HG03457 (cell line): Measurements from ENCODE around the gene ADCYAP1R1.

Experiments
- ATAC-seq: cut with Tn5 transposase; IDR thresholded peaks from one replicate; pipeline ENCODE4 v1.9.1; 2021; ENCODE audit warnings: moderate number of reproducible peaks; ENCODE audit not compliant: unreplicated experiment

The ADCYAP1R1 gene

GRCh38 chr7:31082447-31082846 lies 30.3 kb downstream of the ADCYAP1R1 start:
- no peak for ATAC-seq

- no peak for ATAC-seq
Observed at GRCh38 chr7:31083210-31083786, 31.2 kb downstream of the ADCYAP1R1 start.

- ATAC-seq = no peak
Observed at GRCh38 chr7:31084226-31084625, 32.1 kb downstream of the ADCYAP1R1 start.

- ATAC-seq = no peak
Observed at GRCh38 chr7:31087351-31087750, 35.2 kb downstream of the ADCYAP1R1 start.

GRCh38 chr7:31091924-31092434 lies 39.9 kb downstream of the ADCYAP1R1 start:
- no peak for ATAC-seq

GRCh38 chr7:31092606-31093005 lies 40.5 kb downstream of the ADCYAP1R1 start:
- no peak for ATAC-seq

- ATAC-seq = no peak
Observed at GRCh38 chr7:31093282-31093681, 41.2 kb downstream of the ADCYAP1R1 start.

GRCh38 chr7:31094271-31094670 lies 42.2 kb downstream of the ADCYAP1R1 start:
- no peak for ATAC-seq

- ATAC-seq = no peak
Observed at GRCh38 chr7:31095286-31096197, 43.4 kb downstream of the ADCYAP1R1 start.

- ATAC-seq = no peak
Observed at GRCh38 chr7:31096198-31096876, 44.2 kb downstream of the ADCYAP1R1 start.

- no peak for ATAC-seq
Observed at GRCh38 chr7:31096877-31097258, 44.8 kb downstream of the ADCYAP1R1 start.

- no peak for ATAC-seq
Observed at GRCh38 chr7:31098642-31099360, 46.7 kb downstream of the ADCYAP1R1 start.

GRCh38 chr7:31099451-31100444 lies 47.6 kb downstream of the ADCYAP1R1 start:
- ATAC-seq = no peak

- no peak for ATAC-seq
Observed at GRCh38 chr7:31100445-31100844, 48.3 kb downstream of the ADCYAP1R1 start.

GRCh38 chr7:31100871-31101270 lies 48.8 kb downstream of the ADCYAP1R1 start:
- ATAC-seq = no peak

- no peak for ATAC-seq
Observed at GRCh38 chr7:31101544-31101943, 49.4 kb downstream of the ADCYAP1R1 start.

- ATAC-seq = no peak
Observed at GRCh38 chr7:31102151-31102972, 50.3 kb downstream of the ADCYAP1R1 start.

GRCh38 chr7:31102973-31103850 lies 51.1 kb downstream of the ADCYAP1R1 start:
- ATAC-seq = no peak
